ENCODE measurements around the gene MAFF. TPM values are rescaled to one million over a fixed set of nuclear protein-coding genes. Genes with fewer than 3 reads are reported as not detected.
"Not testable (repeated sequence)": the region's sequence is repeated elsewhere in the genome, so short reads cannot be mapped to it uniquely, and the experiment has no call there.

The MAFF gene
- total RNA-seq, 1 experiment from 2014 or later = 3.9 TPM

DNA sequence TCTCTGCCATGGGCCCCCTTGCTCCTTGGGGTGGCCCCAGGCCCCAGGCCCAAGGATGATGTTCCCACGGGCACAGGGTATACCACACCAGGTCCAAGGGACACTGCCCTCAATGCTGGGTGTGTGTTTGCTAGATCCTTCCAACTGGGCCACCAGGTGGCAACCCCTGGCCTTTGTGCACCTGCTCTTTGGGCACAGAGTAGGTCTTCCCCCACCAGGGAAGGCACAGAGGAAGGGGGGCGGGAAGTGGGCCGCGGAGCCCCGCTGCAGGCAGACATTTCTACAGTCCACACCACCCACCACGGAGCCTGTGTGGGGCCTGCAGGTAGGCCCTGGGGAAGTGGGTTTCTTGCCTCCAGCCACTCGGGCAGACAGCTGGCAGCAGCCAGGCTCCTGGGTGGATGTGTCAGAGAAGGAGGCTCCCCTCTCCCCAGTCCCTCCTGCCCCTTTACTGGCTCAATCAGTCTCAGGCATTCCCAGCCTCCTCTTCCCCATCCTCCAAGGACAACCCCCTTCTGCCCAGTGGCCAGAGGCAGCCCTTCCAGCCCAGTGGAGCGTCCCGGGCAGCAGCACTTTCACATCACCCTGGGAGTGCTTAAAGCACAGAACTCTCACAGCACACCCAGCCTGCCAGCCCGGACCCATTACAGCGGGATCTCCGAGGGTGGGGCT is 21.6 kb downstream of the MAFF start:
- no peak for DNase-seq (ENCODE audit: low spot score)

DNA sequence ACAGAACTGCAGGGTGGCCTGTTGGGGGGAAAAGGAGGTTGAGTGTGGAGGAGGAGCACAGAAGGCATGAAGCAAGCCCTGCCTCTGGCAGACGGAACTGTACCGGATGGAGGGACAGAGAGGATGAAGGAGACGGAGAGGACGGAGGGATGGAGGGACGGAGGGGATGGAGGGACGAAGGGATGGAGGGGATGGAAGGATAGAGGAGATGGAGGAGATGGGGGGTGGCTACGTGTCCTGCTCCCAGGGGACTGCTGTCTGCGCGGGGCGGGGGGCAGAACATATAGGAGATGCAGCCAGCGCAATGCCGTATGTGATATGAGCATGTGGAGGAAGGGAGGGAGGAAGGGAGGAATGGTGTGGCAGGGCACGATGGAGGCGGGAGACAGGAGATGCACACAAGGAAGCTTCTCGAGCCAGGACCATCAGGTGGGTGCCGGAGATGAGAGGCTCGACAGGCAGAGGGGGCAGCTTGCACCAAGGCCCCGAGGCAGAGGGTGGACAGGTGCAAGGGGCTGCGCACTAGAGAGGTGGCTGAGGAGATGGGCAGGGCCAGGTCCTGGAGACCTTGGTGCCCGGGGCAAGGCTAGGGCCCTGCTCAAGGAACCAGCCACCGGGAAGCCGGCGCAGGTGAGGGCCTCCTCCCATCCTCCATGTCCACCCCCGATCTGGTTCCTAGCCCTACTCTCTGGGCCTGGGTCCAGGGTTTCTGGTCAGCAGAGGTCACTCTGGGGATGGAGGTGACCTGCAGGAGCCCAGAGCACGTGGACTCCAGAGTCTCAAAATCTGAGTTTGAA is 25.3 kb downstream of the MAFF start:
- no peak for DNase-seq (ENCODE audit: low spot score)

DNA sequence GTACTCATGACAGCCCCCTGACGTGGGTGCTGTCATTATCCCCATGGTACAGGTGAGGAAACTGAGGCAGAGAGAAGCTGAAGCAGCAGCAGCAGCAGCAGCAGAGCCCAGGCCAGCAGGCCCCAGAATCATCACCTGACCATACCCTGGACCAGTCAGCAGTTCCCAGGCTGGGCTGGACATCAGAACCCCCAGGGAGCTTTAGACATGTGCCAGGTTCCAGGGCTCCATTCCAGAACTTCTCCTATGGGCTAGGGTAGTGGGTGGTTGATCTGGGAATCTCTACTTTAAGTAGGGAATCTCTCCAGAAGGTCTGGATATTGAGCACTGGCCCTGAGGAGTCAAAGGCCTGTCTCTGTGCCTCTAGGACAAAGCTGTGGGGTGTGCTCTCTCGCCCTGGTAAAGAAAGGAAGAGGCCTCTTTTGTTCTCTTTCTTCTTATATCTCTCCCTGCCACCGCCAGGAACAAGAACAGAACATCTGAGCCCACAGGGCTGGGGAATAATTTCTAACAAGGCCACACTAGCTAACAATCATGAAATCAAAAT is 26.6 kb downstream of the MAFF start:
- no peak for DNase-seq (ENCODE audit: low spot score)

DNA sequence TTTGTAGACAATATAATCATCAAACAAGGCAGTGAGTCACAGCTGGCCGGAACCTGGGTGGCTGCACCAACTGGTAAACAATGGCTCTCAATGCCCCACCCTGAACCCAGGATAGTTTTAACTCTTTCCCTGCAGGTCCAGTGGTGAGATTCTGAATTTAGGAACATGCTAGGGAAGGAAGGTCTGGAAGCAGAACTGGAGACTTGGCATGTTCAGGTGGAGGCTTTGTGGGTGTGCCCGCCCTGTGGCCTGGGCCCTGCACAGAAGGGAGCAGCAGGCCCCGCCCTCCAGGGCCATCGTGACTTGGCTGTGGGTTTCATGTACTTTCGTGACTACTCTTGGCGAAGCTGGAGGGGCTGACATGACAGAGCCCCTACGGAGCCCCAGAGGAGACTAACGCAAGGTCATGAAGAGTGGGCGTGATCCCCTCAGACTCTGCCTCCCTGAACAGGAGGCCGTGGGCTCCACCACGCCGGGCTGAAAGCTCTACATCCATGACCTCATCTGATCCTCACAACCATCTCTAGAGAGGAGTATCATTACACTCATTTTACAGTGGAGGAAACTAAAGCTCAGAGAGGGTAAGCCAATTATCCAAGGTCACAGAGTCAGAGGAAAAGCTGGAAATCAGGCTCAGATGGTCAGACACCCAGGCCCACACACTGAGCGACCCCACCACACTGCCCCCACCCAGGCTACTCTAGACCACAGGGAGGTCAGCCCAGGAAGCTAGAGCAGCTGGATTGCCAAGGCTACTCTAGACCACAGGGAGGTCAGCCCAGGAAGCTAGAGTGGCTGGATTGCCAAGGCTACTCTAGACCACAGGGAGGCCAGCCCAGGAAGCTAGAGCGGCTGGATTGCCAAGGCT is 27.3 kb downstream of the MAFF start:
- peak; percentile 85 for DNase-seq (ENCODE audit: low spot score)

DNA sequence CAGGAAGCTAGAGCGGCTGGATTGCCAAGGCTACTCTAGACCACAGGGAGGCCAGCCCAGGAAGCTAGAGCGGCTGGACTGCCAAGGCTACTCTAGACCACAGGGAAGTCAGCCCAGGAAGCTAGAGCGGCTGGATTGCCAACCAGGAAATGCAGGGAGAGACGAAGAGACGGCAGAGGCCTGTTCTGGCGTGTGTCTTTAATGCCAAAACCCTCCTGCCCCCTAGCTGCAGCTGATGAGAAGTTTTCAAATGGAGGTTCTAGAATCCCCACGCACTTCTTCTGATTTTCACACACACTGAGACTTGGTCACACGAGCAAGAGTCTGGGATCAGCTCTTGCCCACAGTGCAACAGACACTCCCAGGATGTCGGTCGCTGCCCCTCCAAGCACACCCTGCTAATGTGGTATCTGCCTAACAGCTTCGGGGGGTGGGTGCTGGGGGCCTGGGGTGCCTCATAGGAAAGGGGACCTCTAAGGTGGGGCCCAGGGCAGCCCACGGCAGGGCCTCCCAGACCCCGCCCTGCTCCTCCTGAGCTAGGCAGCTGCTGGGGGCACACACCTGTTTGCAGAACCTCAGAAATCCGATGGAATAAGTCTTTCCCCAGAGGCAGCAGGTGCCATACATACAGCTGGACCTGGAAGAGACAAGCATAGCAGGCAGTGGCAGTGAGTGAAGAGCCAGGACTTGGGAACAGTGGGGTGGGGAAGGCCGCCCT is 28.5 kb downstream of the MAFF start:
- peak; percentile 68 for DNase-seq (ENCODE audit: low spot score)

DNA sequence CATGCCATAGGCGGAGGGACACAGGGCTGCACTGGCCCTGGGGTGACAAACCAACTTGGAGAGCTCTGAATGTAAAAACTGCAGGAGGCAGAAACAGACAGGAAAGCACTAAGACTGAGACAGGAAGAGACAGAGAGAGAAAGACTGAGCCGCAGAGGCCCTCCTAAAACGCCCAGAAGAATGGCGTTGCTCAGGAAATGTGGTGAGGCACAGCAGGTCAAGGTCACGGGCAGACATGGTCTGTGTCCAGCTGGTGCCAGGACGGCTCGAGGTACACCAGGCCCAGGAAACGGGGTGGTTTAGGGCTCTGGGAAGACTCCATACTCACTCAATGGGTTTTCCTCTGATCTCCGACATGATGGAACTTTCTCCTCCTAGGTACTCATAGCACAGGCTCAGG is 29.1 kb downstream of the MAFF start:
- DNase-seq (ENCODE audit: low spot score) = no peak

DNA sequence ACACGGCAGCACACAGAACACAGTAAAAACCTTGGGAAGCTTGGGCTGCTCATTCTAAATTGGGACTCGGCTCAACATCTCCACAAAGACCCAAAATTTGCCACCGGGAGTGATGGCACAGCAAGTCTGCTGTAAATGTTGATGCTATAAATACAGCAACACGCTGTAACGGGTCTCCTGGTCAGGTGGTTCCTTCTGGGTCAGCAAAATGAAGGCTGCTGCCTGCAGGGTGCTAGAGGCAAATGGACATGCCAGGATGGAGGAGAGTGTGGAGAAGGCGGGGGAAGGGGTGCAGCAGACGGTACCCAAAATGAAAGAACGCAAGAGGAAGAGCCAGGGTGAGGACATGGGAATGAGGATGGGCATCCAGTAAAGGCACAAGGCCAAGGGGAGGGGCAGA is 30.4 kb downstream of the MAFF start:
- DNase-seq (ENCODE audit: low spot score) = no peak

DNA sequence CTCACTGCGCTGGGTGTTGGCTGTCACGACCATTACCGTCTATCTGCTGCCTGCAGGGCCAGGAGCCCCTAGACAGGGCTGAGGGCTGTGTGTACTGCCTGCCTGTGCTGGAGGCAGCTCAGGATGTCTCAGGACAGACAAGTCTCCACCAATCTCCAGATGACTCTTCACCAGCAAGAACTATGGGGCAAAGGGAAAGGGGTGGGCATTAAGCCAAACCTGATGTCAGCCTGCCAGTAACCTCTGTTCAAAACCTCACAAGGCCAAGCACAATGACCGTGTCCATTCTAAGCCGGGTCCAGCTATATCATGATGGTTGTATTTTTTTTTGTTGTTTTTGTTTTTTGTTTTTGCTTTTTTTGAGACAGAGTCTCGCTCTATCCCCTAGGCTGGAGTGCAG is 31.6 kb downstream of the MAFF start:
- DNase-seq (ENCODE audit: low spot score) = no peak

DNA sequence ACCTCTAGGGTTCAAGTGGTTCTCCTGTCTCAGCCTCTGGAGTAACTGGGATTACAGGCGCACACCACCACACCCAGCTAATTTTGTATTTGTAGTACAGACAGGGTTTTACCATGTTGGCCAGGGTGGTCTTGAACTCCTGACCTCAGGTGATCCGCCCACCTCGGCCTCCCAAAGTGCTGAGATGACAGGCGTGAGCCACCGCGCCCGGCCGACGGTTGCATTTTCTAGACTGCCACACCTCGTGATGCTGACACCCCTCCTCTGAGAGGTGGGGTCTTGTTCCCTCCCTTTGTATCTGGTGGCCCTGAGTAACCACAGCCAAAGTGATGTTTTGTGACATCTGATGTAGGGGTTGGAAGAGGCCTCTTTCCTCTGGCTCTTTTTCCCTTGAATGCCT is 32.1 kb downstream of the MAFF start:
- DNase-seq (ENCODE audit: low spot score) = not testable (repeated sequence)

DNA sequence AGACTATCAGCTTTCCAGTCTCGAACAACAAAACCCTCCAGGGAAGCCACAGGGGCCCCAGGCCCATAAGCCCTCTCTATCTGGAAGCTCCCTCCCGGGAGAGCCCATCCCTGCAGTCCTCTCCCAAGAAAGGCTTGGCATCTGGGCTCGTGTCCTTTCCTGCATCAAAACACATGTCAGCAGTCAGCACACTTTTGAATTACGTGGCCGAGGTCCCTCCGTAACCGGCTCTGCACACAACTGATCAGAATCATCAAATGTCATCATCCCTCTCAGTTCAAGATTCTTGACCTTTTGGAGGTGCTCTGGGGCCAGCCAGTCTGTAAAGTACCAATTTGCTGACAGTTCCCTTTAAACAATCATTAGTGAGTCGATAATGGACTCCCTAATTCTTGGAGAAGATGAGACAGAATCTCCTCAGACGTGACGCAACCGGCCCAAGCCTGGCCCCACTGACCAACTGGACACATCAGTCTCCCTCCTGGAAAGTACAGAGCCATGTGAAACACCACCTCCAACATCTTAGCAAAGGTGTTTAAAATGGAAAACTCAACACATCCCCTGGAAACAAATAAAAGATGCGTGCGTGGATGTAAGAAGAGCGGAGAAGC is 33.6 kb downstream of the MAFF start:
- no peak for DNase-seq (ENCODE audit: low spot score)

DNA sequence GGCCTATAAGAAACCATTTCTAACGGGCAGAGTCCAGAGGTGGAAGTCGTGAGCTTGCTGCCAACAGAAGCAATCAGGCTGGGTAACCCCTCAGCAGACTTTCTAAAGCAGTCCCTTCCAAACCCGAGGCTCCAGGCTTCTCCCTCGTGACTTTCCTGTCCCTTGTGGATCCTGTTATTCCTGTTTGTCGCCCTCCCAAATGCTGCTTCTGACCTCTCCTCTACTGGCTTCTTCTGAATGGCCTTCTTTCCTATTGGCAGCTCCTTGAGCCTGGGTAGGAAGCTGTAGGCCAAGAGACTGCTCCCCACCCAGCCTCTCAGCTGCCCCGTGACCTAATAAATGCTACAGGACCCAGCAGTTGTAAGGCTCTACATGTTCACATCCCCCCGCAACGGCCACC is 35.0 kb downstream of the MAFF start:
- DNase-seq (ENCODE audit: low spot score) = no peak

DNA sequence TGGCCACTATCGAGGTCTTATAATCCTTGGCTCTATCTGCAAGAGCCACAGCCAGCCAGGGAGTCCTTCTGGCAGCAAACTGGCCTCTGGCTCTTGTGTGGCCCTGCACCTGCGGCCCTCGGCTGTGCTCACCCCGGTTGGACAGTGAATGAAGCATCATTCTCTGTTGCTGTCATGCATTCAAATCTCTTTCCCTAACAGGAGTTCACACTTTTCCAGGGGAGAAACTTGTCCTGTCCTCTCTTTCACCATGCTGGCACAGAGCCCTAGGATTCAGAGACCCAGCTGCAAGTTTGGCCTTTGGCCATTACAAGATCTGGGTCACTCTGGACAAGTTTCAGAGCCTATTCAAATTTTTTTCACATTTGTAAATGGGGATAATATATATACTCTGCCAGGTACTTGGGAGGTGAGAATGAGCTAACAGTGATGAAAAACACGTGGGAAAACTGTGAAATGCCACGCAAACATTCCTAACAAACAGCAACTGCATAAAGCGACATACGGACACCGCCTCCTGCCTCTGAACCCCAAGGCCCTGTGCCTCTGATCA is 36.8 kb downstream of the MAFF start:
- no peak for DNase-seq (ENCODE audit: low spot score)

DNA sequence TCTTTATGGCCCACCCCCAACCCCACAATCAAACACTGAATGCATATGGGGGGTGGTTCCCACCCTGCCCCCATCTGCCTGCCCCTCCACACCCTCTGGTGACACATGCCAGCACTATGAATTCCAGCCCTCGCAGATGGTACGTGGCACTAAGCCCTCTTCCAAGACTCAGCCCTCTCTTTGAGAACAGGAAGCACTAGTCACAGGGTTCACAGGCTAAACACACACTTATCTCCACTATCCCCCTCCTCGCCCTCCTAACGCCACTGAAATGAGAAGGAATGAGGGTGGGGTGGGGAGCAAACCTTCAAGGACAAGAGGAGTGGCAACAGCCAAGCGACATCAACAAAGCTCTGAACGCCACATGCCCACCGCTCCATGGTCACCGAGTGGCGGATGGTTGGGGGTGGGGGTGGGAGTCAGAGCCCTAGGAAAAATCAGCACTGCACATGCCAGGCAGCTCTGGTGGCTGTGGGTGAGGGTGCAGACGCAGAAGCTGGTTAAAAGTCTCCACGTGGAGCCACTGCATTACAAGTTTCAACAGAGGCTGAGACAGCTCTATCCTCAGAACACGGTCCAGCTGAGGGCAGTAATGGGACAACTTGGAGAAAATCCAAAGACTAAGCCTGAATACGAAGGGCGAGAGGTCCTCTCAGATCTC is 37.4 kb downstream of the MAFF start:
- peak; percentile 80 for DNase-seq (ENCODE audit: low spot score)

DNA sequence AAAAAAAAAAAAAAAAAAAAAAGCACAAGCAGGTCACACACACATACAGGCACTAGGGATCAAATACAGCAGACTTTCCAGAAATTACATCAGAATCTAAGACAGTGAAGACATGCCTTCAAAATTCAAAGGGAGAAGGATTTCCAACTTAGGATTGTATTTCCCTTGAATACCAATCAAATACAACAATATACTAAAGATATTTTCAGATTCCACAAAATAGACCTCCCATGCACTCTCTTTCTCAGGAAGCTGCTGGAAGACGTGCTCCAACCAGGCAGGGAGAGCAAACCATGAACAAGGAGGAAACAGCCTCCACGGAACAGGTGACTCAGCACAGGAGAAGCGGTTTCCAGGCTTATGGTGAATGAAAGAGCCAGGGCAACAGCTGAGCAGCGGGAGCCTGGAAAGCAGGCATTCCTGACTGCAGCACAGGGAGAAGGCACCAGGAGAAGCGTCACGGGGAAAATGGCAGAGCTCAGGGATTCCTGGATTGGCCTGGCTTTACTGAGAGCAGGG is 39.0 kb downstream of the MAFF start:
- DNase-seq (ENCODE audit: low spot score) = peak; percentile 89

DNA sequence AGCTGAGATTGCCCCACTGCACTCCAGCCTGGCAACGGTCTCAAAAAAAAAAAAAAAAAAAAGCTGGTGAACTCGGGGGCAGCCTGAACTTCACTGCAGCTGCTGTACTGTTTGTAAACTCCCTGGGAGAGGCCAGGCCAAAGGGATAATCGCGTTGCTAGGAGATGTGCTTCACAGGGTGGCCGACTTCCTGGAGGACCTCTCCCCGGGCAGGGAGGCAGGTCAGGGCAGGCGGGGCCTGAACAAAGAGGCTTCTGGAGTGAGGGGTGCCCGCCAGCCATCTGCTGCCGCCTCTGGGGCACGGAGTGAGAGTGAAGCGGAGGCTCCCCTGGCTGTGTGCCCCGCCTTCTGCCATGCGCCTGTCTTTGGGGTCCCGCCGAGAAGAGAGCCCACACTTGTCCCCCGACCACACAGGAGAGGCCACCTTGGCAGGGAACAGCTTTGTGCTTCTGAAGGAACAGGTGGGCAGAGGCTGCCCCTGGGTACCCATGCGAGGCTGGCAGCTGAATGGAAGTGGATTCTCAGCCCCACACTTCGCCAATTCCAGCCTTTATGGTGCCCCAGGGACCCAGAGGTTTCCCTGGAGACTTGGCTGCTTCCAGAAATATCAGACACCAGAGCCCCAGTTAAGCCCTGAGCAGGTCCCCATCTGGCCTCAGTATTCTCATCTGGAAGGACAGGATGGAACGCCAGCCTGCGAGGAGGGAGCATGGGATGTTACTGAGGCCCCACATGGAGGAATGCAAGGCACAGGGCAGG is 41.4 kb downstream of the MAFF start:
- peak; percentile 82 for DNase-seq (ENCODE audit: low spot score)

DNA sequence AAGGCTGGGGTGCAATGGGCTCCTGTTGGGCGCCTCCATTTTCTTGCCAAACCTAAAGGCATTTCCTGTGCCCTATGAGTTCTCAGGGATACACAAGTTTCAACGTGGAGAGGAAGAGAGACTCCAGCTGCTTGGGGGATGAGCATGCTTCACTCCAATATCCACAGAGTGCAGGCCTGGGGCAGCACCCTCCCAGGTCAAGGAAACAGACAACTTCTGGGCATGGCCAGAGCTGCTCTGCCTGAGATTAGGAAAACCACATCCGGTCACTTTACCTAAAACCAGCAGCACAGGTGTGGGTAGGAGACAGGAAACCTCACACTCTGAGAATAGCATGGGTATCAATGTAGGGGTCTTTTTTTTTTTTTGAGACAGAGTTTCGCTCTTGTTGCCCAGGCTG is 42.3 kb downstream of the MAFF start:
- DNase-seq (ENCODE audit: low spot score) = no peak

DNA sequence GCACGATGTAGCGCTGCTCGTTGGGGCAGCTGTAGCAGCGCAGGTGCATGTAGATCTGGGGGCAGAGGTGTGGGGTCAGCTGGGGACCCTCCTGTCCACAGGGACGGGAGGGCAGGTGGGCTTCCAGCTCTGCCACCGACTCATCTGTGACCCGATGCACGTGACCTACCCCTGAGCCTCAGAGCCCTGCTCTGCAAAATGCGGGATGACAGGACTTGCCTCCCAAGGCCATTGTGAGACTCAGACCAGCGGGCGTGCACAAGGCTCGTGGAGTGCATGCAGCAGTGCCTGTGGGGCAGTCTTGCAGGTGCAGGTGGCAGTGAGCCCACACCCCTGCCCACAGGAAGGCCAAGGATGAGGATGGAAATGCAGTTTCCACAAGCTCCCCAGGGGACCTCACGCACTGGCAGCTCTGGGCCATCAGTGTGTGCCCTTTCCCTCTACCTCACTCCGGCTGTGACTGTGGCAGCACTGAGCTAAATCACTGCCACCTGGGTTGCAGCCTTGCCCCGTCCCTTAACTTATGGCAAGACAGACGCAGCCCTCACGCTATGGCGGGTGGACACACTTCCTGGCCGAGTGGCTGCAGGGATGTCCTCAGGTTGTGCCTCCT is 44.4 kb downstream of the MAFF start:
- no peak for DNase-seq (ENCODE audit: low spot score)

DNA sequence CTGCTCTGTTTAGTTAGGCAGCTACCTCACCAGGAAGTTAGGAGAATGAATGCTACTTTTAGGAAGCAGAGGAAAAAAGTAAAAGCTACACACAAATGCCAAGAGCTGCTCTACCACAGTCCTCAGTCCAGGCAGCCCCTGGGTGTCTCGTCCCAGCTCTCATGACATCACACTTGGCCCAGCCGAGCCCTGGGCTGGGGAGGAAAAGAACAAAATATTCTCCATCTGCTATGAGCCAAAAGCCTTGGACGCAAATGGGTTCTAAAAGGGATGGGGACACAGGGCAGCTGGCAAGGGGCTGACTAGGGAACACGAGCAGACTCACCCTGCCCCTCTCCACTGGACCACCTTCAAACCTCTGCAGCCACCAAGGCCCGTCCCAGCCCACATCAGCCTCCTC is 44.9 kb downstream of the MAFF start:
- DNase-seq (ENCODE audit: low spot score) = no peak

DNA sequence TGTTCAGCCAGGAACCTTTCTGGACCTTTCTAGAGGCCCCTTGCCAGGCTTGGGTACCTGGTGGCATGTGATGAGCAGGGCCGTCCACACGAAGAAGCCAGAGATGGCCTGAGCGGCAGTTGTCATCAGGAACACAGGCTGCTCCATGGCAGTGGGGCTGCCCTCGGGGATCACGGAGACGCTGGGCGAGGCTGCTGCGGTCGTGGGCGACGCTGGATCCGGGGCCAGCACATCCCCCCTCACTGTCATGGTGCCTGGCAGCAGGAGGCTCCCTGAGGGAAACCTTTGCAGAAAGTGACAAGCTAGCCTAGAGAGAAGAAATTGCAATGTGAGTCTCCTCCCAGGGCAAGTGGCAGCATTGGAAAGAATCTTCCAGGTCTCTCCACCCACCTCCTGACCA is 45.9 kb downstream of the MAFF start:
- DNase-seq (ENCODE audit: low spot score) = no peak

All from H4 (cell line).